H1 (cell line): ENCODE measurements around the gene ZKSCAN8.

ENCODE experiments used
- BACH1 ChIP-seq: IDR thresholded peaks from 2 replicates; pipeline ENCODE4 v1.6.1; 2012; ENCODE audit warnings: low read length, improper control_type of control experiment
- BRCA1 ChIP-seq: IDR thresholded peaks from 2 replicates; pipeline ENCODE4 v1.6.1; 2012; ENCODE audit warnings: low read depth, low read length, improper control_type of control experiment
- CTCF ChIP-seq, 3 experiments: IDR thresholded peaks; 1 replicate in 2 of 3; 2 replicates in 1 of 3; pipeline versions ENCODE4 v1.5.1 to v1.6.1; 2011; ENCODE audit warnings: low read length in 3 of 3, mild to moderate bottlenecking in 3 of 3, inconsistent platforms in 2 of 3, low read depth in 1 of 3, moderate library complexity in 1 of 3; ENCODE audit not compliant: insufficient read depth in 1 of 3; ENCODE audit errors: control extremely low read depth in 1 of 3
- E2F6 ChIP-seq: IDR thresholded peaks from 2 replicates; pipeline ENCODE4 v1.6.1; 2012; ENCODE audit warnings: inconsistent platforms
- JUND ChIP-seq: IDR thresholded peaks from 2 replicates; pipeline ENCODE4 v1.6.1; 2011; ENCODE audit warnings: mild to moderate bottlenecking, improper control_type of control experiment, low read length
- KDM1A ChIP-seq: fragments of 200-600, 300-600 bp; sonication (generic); IDR thresholded peaks from 2 replicates; pipeline ENCODE4 v1.7.1; 2016; ENCODE audit warnings: mild to moderate bottlenecking, low read length, borderline replicate concordance
- MAX ChIP-seq: IDR thresholded peaks from 2 replicates; pipeline ENCODE4 v1.6.1; 2012; ENCODE audit warnings: inconsistent platforms
- POLR2A ChIP-seq, 2 experiments: IDR thresholded peaks; 1 replicate in 1 of 2; 2 replicates in 1 of 2; pipeline ENCODE4 v1.6.1; 2011; ENCODE audit warnings: low read depth in 2 of 2, low read length in 2 of 2, mild to moderate bottlenecking in 2 of 2; ENCODE audit errors: control extremely low read depth in 1 of 2
- SP1 ChIP-seq: IDR thresholded peaks from 2 replicates; pipeline ENCODE4 v1.6.1; 2011; ENCODE audit warnings: low read depth, low read length

GRCh38 chr6:28140616-28141015, 1.1 kb upstream of the ZKSCAN8 start:
- TF ChIP-seq POLR2A (IDR thresholded peaks at IDR 0.05; ENCODE audit: control extremely low read depth in 1 of 2, low read depth in 2 of 2, low read length in 2 of 2) (no peak), CTCF (IDR thresholded peaks at IDR 0.05; ENCODE audit: control extremely low read depth in 1 of 3, insufficient read depth in 1 of 3, low read depth in 1 of 3, low read length in 3 of 3) (no peak), BRCA1 (no peak), MAX (no peak), KDM1A (no peak), E2F6 (no peak), JUND (no peak), SP1 (no peak), BACH1 (no peak)
